OCI-LY1 (cell line): ENCODE measurements around the gene HMG20B.

Experiments used
- H2AFZ ChIP-seq: fragments of 200-600 bp; sonication (generic), shearing (Covaris generic); 2 replicates; pipeline ENCODE4 v1.6.0; 2014; ENCODE audit warnings: antibody characterized with exemption, mild to moderate bottlenecking, low read length
- H3F3A ChIP-seq: fragments of 200-600 bp; sonication (generic), shearing (Covaris generic); 2 replicates; pipeline ENCODE4 v1.6.0; 2014; ENCODE audit warnings: mild to moderate bottlenecking, antibody characterized with exemption, low read length, moderate library complexity; ENCODE audit not compliant: insufficient read depth
- H3K27ac ChIP-seq: fragments of 200-600 bp; sonication (generic); 2 replicates; pipeline ENCODE4 v1.5.1; 2014; ENCODE audit warnings: low read length, mixed run types, mild to moderate bottlenecking, low read depth; ENCODE audit not compliant: poor library complexity, severe bottlenecking
- H3K27me3 ChIP-seq: fragments of 200-600 bp; sonication (generic); 2 replicates; pipeline ENCODE4 v1.6.0; 2014; ENCODE audit warnings: antibody characterized with exemption, mild to moderate bottlenecking, low read length, moderate library complexity; ENCODE audit not compliant: insufficient read depth
- H3K36me3 ChIP-seq: fragments of 200-600 bp; sonication (generic); 2 replicates; pipeline ENCODE4 v1.6.1; 2014; ENCODE audit warnings: mild to moderate bottlenecking, antibody characterized with exemption, low read length, moderate library complexity, mixed read lengths; ENCODE audit not compliant: insufficient read depth
- H3K4me1 ChIP-seq: fragments of 200-600 bp; sonication (generic); 2 replicates; pipeline ENCODE4 v1.5.1; 2014; ENCODE audit warnings: mild to moderate bottlenecking, low read length, moderate library complexity; ENCODE audit not compliant: insufficient read depth, severe bottlenecking
- H3K4me2 ChIP-seq: fragments of 200-600 bp; sonication (generic), shearing (Covaris generic); 2 replicates; pipeline ENCODE4 v1.6.1; 2014; ENCODE audit warnings: low read length
- H3K4me3 ChIP-seq: fragments of 200-600 bp; sonication (generic); 2 replicates; pipeline ENCODE4 v1.5.1; 2014; ENCODE audit warnings: low read length, low read depth, mild to moderate bottlenecking, mixed read lengths; ENCODE audit not compliant: poor library complexity, severe bottlenecking
- H3K79me2 ChIP-seq: fragments of 200-600 bp; shearing (Covaris generic); 2 replicates; pipeline ENCODE4 v1.6.1; 2016; ENCODE audit warnings: mixed run types, low read length, mixed read lengths; ENCODE audit not compliant: insufficient read depth
- H3K9ac ChIP-seq: fragments of 200-600 bp; sonication (generic), shearing (Covaris generic); 2 replicates; pipeline ENCODE4 v1.6.1; 2014; ENCODE audit warnings: mild to moderate bottlenecking, low read length, mixed read lengths
- H3K9me2 ChIP-seq: fragments of 200-600 bp; sonication (generic), shearing (Covaris generic); 2 replicates; pipeline ENCODE4 v1.6.1; 2014; ENCODE audit warnings: low read depth, mild to moderate bottlenecking, low read length, mixed read lengths
- H3K9me3 ChIP-seq: fragments of 200-600 bp; shearing (Covaris generic); 2 replicates; pipeline ENCODE4 v1.6.1; 2014; ENCODE audit warnings: low read length, mixed read lengths
- H4K20me1 ChIP-seq: fragments of 200-600 bp; sonication (generic), shearing (Covaris generic); 2 replicates; pipeline ENCODE4 v1.6.0; 2016; ENCODE audit warnings: mild to moderate bottlenecking, low read length; ENCODE audit not compliant: insufficient read depth
- EZH2 ChIP-seq: fragments of 200-600 bp; sonication (generic), shearing (Covaris generic); IDR thresholded peaks from 2 replicates; pipeline ENCODE4 v1.8.0; 2017; ENCODE audit warnings: borderline replicate concordance, mixed run types, mild to moderate bottlenecking, antibody characterized with exemption, low read length, moderate library complexity, mixed read lengths
- TF ChIP-seq, protein P1 (sequence below): fragments of 200-600 bp; sonication (generic), shearing (Covaris generic); IDR thresholded peaks from 2 replicates; pipeline ENCODE4 v1.5.1; 2017; ENCODE audit warnings: mild to moderate bottlenecking, antibody characterized with exemption, low read length, moderate library complexity, mixed read lengths

Gene HMG20B

DNA sequence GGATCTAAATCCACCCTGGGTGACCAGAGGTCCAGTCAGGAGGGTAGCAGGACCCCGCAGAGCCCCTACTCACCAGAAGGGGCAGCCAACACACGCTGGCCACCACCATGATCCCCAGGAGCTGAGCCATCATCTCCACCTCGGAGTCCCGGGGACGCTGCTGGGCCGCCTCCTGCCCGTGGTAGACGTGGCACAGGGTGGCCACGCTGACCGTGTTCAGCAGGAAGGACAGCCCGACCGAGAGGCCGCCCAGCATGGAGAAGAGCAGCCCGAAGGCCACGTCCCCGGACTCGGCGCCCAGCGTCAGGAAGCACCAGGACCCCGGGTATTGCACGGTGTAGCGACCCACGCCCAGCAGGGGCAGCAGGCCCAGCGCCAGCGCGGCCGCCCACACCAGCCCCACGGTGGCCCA is 27.0 kb downstream of the HMG20B start:
- H3K4me2 ChIP-seq = no peak overlapping the region
- TF ChIP-seq, protein P1, sequence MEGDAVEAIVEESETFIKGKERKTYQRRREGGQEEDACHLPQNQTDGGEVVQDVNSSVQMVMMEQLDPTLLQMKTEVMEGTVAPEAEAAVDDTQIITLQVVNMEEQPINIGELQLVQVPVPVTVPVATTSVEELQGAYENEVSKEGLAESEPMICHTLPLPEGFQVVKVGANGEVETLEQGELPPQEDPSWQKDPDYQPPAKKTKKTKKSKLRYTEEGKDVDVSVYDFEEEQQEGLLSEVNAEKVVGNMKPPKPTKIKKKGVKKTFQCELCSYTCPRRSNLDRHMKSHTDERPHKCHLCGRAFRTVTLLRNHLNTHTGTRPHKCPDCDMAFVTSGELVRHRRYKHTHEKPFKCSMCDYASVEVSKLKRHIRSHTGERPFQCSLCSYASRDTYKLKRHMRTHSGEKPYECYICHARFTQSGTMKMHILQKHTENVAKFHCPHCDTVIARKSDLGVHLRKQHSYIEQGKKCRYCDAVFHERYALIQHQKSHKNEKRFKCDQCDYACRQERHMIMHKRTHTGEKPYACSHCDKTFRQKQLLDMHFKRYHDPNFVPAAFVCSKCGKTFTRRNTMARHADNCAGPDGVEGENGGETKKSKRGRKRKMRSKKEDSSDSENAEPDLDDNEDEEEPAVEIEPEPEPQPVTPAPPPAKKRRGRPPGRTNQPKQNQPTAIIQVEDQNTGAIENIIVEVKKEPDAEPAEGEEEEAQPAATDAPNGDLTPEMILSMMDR = no peak
- no peaks in the 10 kb centered on the region for H3K79me2 ChIP-seq

DNA sequence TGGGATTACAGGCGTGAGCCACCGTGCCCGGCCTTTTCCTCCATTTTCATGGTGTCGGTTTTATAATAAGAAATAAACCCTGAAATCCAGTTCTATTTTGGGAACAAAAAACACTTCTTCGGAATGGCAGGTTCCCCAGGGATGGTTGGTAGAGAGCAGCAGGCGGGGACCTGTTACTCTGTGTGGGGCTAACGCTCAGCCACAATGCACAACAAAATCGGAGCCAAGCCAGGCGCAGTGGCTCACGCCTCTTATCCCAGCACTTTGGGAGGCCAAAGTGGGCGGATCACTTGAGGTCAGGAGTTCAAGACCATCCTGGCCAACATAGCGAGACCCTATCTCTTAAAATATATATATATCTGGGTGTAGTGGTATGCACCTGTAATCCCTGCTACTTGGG is 28.3 kb downstream of the HMG20B start:
- H3K27me3 ChIP-seq = no peaks in the 10 kb centered on the region; the same call in 1 of the 2 replicates
- no peaks in the 10 kb centered on the region for H3K9me3 ChIP-seq
- H3K4me2 ChIP-seq = no peak overlapping the region
- H4K20me1 ChIP-seq = no peaks in the 10 kb centered on the region
- no peak overlapping the region for H3K4me3 ChIP-seq
- H3K79me2 ChIP-seq = no peaks in the 10 kb centered on the region
- H3K27ac ChIP-seq = no peak overlapping the region
- no peaks in the 10 kb centered on the region for H3K9me2 ChIP-seq
- H3F3A ChIP-seq = no peaks in the 10 kb centered on the region
- no peaks in the 10 kb centered on the region for H3K36me3 ChIP-seq
- no peak overlapping the region for H2AFZ ChIP-seq
- peaks cover 10% of the 10 kb centered on the region for H3K4me1 ChIP-seq
- TF ChIP-seq, protein P1 = no peak
- TF ChIP-seq EZH2 = no peak
- H3K9ac ChIP-seq = no peak overlapping the region

More for the DNA sequence above, 27.0 kb downstream of the HMG20B start:
- Histone ChIP-seq H3K9me2 (no peaks in the 10 kb centered on the region), H3K9ac (no peak overlapping the region), H3K27me3 (no peaks in the 10 kb centered on the region; the same call in 1 of the 2 replicates), H3K27ac (no peak overlapping the region), H3K4me1 (peaks cover 4% of the 10 kb centered on the region), H3K4me3 (no peak overlapping the region), H3K36me3 (no peaks in the 10 kb centered on the region), H2AFZ (no peak overlapping the region), H3F3A (no peaks in the 10 kb centered on the region), H3K9me3 (no peaks in the 10 kb centered on the region), H4K20me1 (no peaks in the 10 kb centered on the region)

DNA sequence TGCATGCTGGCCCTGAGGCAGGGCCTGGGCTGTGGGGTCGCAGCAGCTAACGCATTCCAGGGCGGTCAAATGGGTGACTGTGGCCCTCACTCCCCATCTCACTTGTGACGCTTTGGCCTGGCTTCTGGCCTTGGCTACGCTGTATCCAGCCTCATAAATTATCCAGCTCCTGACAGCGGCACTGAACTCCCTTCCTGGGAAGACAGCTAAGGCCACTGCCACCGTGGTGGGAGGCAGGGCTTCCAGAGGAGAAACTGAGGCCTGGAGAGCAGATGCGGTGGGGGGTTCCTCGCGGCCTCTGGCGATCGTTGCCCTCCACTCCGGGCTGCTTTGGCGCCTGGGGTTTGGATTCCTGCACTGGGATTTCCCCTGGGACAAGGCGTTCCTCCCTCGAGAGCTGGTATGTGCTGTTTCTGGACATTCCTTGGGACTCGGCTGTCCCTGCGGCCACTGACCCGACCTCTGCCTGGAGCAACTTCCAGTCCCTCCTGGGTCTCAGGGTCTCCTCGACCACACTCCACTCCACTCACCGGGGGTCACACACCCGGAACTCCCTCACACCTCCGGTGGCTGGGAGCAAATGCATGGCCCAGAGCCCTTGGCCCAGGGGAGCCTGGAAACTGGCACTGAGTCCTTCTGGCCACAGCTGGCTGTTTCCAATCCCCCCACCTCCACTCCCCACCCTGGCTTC is 30.5 kb downstream of the HMG20B start:
- H3K27ac ChIP-seq = no peak overlapping the region
- H3K4me3 ChIP-seq = no peak overlapping the region
- no peaks in the 10 kb centered on the region for H3K79me2 ChIP-seq
- no peaks in the 10 kb centered on the region for H4K20me1 ChIP-seq
- no peak overlapping the region for H3K4me2 ChIP-seq
- H3K27me3 ChIP-seq = no peaks in the 10 kb centered on the region; the same call in 1 of the 2 replicates
- H3K9me2 ChIP-seq = no peaks in the 10 kb centered on the region
- H3K9ac ChIP-seq = no peak overlapping the region
- H3K9me3 ChIP-seq = no peaks in the 10 kb centered on the region
- no peak for TF ChIP-seq EZH2
- TF ChIP-seq, protein P1 = no peak
- peaks cover 10% of the 10 kb centered on the region for H3K4me1 ChIP-seq
- no peaks in the 10 kb centered on the region for H3K36me3 ChIP-seq
- no peaks in the 10 kb centered on the region for H3F3A ChIP-seq
- H2AFZ ChIP-seq = no peak overlapping the region
